ENCODE data around the gene CDC40.
A peak's percentile ranks its signal among the peaks of the same experiment; 100 is the strongest.

Gene CDC40

GRCh38 chr6:110180228-110181008 is at the start of gene CDC40:
TSS of gene CDC40 (plus strand) at chr6:110180427. CDS start at chr6:110180445, 18 bp downstream.
- peak; percentile 54 to 59 for ATAC-seq

DNA sequence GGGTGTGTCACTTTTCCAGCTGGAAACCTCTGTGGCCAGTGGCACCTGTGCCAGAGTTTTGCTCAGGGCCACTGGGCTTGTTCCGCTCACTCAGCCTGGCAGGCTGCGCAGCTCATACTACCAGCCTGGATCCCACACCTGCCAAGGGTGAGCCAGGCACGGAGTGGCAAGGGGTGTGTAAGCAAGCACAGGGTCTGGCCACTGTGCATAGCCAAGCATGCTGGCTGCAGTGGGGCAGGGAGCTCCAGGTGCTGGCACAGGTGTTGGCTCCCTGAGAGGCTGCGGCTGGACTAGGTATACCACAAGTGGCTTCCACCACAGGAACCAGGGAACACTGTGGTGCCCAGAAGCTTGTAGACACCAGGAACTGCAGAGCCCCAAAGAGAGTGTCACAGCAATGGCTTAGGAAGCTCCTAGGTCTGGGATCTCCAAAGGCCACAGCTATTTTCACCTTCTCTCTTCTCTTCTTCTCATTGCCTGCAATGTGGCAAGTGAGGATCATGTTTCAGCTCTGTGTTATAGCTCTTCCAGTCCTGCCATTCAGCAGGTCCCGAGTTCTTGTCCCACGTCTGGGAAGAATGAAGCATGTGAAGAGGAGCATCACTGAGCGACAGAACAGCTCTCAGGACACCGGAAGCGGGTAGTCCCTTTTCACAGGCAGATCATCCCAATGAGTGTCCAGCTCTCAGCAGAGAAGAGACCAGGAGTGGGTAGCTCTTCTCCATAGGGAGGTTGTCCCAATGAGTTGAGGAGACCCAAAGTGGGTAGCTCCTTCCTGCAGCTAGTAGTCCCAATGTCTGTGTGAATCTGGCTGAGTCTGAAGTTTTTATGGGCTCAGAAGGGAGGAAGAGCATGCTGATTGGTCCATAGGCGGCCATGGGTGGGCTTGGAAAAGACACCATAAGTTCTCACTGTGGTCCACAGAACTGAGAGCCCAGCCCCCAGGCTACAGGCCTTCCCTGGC is 42.0 kb upstream of the CDC40 start:
- ATAC-seq, result no peak

DNA sequence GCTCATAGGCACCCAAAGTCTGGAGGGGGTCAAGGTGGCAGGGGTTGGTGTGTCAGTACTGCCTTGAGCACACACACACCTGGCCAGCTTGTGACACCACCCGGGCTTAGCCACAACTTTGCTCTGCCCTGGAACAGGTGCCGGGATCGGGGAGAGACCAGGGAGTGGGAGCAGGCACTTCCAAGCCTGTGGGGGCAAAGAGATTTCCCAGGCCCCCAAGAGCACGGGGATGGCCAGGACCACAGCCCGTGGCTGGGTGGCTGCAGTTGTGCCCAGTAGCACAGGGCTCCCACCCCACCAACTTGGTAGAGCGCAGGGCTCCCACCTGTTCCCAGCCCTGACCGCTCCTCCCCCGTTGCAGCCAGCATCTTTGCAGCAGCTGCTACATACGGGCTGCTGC is 41.2 kb upstream of the CDC40 start:
- no peak for ATAC-seq

GRCh38 chr6:110140650-110141049 is 39.6 kb upstream of the CDC40 start:
- no peak for ATAC-seq

- ATAC-seq, result no peak
Measured at GRCh38 chr6:110147870-110148269, 32.4 kb upstream of the CDC40 start.

DNA sequence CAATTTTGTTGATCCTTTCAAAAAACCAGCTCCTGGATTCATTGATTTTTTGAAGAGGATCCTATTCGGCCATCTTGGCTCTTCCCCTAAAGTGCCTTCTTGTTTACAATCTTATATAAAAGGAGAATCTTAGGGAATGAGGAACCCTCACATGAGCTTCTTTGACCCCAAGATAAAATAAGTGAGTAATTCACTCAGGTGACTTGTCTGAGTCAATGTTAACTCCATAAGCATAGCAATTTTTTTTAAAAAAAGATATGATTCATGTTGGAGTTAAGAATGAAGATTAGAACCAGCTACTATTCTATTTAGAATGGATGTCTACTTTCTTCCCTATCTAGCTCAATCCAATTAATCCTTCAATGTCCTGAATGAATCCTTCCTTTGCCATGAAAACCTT is 21.7 kb upstream of the CDC40 start:
- no peak for ATAC-seq

DNA sequence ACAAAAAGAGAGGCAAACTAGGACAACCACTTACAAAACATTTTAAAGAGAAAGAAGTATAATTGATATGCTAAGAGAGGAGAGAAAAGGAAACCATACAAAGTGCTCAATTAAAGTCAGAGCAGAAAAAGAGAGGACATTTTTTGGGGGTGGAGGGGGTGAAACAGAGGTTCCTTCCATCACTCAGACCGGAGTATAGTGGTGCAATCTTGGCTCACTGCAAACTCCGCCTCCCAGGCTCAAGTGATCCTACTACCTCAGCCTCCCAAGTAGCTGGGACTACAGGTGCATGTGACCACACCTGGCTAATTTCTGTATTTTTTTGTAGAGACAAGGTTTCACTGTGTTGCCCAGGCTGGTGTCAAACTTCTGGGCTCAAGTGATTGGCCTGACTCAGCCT is 10.1 kb upstream of the CDC40 start:
- no peak for ATAC-seq

DNA sequence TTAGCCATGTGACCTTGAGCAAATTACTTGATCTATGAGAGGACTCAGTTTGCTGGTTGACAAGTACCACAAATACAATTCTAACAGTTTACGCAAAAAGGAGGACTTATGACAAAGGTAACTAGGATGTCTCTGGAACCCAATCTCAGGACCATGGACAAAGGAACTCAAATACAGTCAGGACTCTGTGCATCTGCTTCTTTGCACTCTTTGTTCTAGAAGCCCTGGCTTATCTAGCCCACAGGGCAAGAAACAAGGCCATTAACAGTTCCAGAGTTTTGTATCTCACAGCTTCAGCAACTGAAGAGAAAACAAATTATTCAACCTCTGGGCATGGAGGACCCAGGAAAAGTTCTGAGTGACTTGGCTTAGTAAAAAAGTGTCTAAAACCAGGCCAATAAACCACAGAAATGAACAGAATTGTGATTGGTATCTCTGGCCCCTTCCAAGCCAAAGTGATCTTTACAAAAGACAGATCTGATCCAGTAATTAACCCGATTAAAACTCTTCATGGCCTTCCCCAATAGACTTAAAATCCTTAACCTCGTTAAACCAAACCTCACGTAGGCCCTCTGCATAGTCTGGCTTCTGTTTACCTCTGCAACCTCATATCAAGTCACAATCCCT is 6.6 kb upstream of the CDC40 start:
- no peak for ATAC-seq

DNA sequence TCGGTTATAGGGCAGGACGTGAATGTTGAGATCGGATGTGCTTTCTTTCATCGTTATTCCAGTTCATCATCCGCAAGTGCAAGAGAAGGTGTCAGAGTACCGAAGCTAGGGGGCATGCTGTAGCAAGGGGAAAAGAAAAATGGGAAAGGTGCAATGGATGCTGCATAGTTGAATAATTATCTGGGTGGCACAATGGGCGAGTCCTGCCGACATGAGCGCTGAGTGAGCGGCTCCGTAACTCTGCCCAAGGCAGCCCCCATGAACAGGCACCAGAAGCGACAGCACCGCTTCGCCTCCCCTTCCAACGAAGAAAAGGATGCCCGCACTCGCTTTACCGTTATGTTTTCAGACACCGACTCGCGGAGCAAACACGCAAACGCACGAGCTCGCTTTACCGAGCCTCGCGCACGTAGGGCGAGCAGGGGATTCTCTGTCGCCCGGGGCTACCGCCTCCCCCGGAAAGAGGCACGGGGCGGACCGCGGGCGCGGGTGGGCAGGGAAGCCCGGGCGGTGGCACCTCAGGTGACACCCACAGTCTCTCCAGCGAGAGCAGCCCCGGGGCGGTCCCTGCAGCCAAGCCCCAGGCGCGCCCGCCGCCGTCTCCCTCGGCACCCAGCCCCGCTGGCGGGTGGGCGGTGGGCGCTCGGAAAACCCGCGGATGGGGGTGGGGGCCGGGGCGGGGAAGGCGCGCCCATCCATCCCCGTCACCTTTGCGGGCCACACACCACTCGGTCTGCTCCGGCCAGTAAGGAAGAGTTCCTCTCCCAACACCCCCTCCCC is 1.4 kb upstream of the CDC40 start:
- ATAC-seq, result peak; percentile 27 to 44

DNA sequence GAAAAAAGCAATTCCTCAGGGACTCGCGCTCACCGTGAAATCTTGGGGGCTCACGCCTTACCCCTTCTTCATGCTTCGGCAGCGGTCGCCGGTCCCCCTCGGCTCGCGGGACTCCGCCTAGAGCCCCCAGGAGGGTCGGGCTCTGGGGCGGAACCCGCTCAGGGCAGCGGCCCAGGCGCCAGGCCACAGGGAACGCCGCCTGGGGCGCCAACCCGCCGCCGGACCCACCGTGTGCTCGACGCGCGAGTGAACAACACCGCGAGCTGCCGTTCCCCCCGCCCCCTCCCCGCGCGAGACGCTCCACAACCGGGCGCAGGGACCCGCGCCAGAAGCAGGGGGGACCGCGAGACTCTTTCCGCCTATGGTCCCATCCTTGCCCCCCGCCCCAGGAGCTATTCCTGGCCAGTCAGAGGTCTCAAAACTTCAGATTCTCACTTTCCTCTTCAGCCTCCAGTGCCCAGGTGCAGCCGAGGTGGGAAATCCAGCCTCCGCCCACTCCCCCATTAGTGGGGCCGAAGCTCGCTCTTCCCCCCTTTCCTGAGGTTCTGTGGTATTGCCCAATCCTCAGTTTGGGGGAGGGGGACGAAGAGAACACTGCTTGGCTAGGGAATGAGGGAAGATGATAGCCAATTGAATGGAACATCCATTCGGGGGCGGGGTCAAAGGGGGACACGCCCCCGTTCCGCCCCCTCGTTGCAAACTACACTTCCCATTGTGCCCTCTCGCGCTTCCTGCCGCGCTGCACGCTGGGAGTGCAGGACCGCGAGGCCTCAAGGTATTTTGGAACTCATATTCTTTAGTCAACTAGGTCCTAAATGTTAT is 610 bp upstream of the CDC40 start, which contains the start of gene WASF1:
WASF1 (minus strand) TSS at position 265 of the 822 bp plus-strand sequence. CDS start 52,069 bp downstream, outside the sequence.
- peak; percentile 93 to 95 for ATAC-seq

GRCh38 chr6:110181131-110182030 is 1.2 kb downstream of the CDC40 start:
- no peak for ATAC-seq

- ATAC-seq, result no peak
Measured at GRCh38 chr6:110183292-110183885, 3.2 kb downstream of the CDC40 start.

DNA sequence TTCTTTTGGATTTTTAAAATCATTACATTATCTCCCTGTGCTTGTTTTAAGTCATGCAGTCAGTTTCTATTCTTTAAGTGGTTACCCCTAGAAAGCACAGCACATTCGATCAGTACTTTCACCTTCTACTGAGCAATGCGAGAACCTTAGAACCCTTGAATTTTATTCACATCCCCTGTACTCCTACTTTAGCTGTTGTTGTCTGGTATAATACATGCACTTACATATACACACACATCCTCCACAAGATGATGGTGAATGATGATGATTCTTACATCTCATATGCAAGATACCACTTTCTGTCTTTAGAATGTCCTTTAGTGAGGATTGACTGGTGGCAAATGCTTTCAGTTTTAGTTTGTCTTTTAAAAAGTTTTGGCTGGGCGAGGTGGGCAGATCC is 5.7 kb downstream of the CDC40 start:
- peak; percentile 62 to 74 for ATAC-seq

DNA sequence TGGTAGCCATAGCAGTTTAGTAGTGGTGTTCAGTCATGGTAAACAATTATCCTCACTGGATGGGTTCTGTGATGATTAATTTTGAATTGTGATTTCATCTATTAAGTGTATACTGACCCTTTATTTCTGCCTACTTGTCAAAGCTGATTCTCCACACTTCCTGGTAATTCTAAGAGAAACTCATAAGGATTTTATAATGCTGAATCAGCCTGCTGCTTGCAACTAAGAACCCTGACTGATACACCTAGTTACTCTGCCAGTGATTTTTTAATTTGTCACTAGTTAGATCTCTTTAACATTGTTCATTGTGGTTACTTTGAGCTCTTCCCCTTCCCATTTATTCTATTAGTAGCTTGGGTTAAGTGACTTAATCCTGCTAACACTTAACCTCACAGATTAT is 8.6 kb downstream of the CDC40 start:
- peak in 1 of 2 donors; percentile 30 for ATAC-seq

- ATAC-seq, result no peak
Measured at GRCh38 chr6:110190726-110191125, 10.5 kb downstream of the CDC40 start.

DNA sequence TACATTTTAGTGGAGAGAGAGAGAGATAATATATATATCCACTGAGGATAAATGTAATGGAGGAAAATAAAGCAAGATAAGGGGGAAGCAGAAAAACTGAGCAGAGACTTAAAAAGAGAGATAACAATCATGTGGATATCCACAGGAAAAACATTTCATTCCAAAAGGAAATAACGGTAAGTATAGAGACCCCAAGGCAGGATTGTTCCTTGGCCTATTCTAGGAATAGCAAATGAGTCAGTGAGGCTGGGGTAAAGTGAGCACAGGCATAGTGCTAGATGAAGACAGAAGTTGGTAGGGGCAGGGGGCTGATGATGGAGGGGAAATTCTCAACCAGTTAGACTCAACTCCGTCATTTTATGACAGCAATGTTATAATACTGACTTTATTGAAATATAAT is 11.2 kb downstream of the CDC40 start:
- no peak for ATAC-seq

DNA sequence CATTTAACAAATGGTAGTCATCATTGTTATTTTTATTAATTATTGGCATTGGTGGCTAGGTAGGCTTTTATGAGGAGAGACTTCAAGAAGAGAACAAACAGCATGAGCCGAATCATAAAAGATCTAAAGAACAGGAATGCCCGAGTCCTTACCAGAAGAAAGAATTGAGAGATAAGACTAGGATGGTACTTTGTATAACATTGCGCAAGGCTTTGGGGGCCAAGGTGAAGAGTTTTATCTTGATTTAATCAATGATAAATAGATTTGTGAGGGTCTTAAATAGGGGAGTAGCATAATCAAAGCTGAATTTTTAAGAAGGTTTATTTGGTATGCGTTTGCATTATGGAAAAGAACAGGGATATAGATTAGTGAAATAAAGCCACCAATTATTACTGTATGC is 15.4 kb downstream of the CDC40 start:
- no peak for ATAC-seq

DNA sequence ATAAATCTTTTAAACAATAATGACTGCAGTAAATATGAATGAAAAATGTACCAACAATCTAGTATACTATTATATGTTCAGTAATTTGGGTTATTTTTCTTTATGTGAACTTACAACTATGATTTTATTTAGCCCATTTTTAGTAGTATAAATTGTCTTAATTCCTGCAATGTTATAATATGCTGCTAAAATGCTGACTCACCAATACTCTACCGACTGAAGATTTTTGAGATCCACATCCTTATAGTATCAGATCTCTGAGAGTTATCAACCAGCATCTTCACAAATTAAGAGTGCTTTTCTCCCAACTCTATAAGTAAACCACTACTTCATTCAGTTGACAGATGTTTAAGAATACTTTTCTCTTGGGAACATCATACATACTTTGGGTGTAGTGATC is 16.6 kb downstream of the CDC40 start:
- no peak for ATAC-seq

DNA sequence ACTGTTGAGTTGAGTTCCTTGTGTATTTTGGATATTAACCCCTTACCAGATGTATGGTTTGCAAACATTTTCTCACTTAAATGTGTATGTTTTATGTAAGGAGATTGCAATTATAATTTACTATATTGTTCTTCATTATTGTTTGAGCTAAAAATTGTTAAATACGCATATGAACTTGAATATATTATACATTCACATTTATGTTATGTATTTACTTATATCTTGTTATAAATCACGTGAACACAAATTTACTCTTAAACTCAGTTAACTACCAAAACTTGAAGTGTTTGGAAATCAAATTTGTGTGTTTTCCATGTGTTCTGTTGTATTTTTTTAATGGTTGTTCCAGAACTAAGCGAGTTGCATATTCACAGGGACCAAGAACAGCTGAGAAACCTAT is 18.3 kb downstream of the CDC40 start:
- no peak for ATAC-seq
